IPS-20b (cell line): ENCODE results near the gene WDR55.
"Not testable (repeated sequence)": the region's sequence is repeated elsewhere in the genome, so short reads cannot be mapped to it uniquely, and the experiment has no call there.

Experiments used
- H3K27ac ChIP-seq: one replicate; pipeline ENCODE4 v1.5.1; 2013; ENCODE audit warnings: low read length
- H3K27me3 ChIP-seq: 2 replicates; pipeline ENCODE4 v1.6.1; 2013; ENCODE audit warnings: mild to moderate bottlenecking, low read length, inconsistent platforms; ENCODE audit not compliant: insufficient read depth
- H3K36me3 ChIP-seq: 2 replicates; pipeline ENCODE4 v1.6.1; 2013; ENCODE audit warnings: low read depth, mild to moderate bottlenecking, inconsistent platforms, low read length, moderate library complexity; ENCODE audit not compliant: insufficient read depth
- H3K4me1 ChIP-seq: 2 replicates; pipeline ENCODE4 v1.6.1; 2013; ENCODE audit warnings: mild to moderate bottlenecking, control low read depth, inconsistent platforms, low read length, moderate library complexity; ENCODE audit not compliant: insufficient read depth
- H3K4me3 ChIP-seq: 2 replicates; pipeline ENCODE4 v1.5.1; 2013; ENCODE audit warnings: mild to moderate bottlenecking, low read length, inconsistent platforms
- H3K9ac ChIP-seq: 2 replicates; pipeline ENCODE4 v1.6.1; 2013; ENCODE audit warnings: low read depth, mild to moderate bottlenecking, inconsistent platforms, low read length, moderate library complexity
- H3K9me3 ChIP-seq: 2 replicates; pipeline ENCODE4 v1.6.1; 2013; ENCODE audit warnings: mild to moderate bottlenecking, low read depth, low read length, inconsistent platforms; ENCODE audit not compliant: insufficient read depth

WDR55 gene

DNA sequence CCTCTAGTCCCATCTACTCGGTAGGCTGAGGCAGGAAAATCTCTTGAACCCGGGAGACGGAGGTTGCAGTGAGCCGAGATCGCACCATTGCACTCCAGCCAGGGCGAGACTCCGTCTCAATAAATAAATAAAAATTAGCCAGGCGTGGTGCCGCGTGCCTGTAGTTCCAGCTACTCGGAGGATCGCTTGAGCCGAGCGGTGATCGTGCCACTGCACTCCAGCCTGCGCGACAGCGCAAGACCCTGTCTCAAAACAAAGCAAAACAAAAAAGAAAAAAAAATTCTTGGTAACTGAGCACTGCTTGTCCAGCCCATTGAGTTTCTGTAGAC is 710 bp upstream of the WDR55 start:
- H3K27me3 ChIP-seq = no peaks in the 10 kb centered on the region
- no peaks in the 10 kb centered on the region for H3K4me1 ChIP-seq
- peaks cover 64% of the 10 kb centered on the region for H3K36me3 ChIP-seq
- no peaks in the 10 kb centered on the region for H3K9me3 ChIP-seq
- H3K4me3 ChIP-seq = peak overlapping the region; percentile 88
- H3K27ac ChIP-seq = no peak overlapping the region
- peak overlapping the region; percentile 79; the same call in 1 of the 2 replicates for H3K9ac ChIP-seq

DNA sequence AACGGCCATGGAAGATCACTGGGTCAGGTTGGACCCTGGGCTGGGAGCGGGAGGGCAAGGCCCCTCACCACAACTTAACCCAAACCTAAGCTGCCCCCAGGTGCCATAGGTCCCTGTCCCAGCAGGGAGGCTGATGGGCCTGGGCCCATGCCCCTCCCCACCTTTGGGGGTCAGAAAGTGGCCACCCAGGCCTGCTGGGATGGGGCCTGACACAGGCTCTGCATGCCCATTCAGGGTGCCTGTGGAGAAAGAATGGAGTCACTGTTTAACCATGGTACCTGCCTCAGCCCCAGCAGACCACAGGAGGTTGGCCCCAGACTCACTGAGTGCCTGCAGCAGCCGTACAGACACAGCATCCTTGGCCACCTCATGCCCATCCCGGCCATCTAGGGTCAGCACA is 6.3 kb downstream of the WDR55 start:
- H3K9ac ChIP-seq, H3K27ac ChIP-seq, H3K4me3 ChIP-seq, H3K27me3 ChIP-seq, H3K4me1 ChIP-seq, H3K9me3 ChIP-seq: not testable (repeated sequence)
- peaks cover 74% of the 10 kb centered on the region for H3K36me3 ChIP-seq

DNA sequence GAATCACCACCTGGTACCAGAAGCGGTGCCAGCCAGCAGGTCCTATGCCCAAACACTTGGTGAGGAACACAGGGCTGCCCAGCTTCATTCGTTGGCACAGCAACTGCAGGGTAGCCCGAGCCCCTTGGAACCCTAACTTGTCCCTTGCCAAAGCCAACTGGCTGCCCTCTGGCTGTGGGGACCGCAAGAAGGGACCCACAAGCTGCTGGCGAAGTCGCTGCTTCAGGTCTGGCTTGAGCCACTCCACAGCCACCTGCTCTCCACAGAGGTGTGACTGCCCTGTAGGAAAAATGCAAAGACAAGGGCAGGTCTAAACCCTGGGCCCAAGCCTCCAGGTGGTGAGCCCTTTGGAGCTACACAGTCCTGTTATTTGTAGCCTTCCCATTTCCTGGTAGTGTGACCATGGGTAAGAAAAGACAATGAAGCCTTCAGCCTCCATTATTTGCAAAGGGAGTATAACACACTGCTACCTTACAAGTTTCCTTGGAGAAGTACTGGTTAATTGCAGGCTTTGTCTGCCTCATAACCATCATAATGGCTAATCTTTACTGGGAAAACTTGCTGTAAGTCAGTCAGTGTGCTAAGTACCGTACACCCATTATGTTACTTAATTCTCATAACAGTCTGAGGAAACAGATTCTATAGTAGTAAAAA is 6.9 kb downstream of the WDR55 start:
- Histone ChIP-seq H3K9me3 (no peaks in the 10 kb centered on the region), H3K4me3 (no peak overlapping the region), H3K27ac (no peak overlapping the region), H3K36me3 (peaks cover 80% of the 10 kb centered on the region), H3K27me3 (no peaks in the 10 kb centered on the region), H3K9ac (no peak overlapping the region; the same call in 1 of the 2 replicates), H3K4me1 (0 out of 2 replicates have a peak, but pooled peaks cover 3% of the 10 kb centered on the region)

DNA sequence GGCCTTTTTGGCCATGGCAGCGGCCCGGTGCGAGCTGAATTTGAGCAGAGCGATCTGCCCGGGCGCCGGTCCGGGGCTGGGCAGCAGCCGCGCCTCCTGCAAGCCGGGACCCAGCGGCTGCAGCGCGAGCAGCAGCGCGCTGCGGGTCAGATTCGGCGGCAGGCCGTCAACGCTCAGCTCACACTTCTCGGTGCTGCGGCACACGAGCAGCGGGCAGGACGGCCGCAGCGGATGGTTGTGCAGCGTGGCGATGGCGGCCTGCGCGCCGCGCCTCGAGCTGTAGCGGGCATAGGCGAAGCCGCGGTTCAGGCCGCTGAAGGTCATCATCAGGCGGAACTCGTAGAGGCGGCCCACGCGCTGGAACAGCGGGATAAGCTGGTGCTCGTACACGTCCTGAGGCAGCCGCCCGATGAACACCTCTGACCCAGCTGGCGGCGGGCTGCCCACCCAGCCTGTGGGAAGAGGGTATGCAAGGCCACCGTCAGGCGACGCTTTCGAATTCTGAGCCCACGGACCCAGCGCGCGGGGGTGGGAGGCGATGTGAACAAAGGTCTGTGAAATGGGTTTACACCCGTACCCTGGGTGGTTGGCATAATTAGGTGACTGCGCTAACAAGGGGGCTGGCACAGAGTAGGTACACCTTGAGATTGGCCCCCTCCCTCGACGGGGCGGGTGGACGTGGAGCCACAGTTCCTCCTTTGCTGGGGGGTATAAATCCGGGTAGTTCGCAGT is 7.9 kb downstream of the WDR55 start:
- H3K27me3 ChIP-seq = no peaks in the 10 kb centered on the region
- no peak overlapping the region for H3K27ac ChIP-seq
- no peaks in the 10 kb centered on the region for H3K9me3 ChIP-seq
- H3K9ac ChIP-seq = no peak overlapping the region
- H3K4me3 ChIP-seq = no peak overlapping the region
- H3K4me1 ChIP-seq = 0 out of 2 replicates have a peak, but pooled peaks cover 3% of the 10 kb centered on the region
- peaks cover 80% of the 10 kb centered on the region for H3K36me3 ChIP-seq

DNA sequence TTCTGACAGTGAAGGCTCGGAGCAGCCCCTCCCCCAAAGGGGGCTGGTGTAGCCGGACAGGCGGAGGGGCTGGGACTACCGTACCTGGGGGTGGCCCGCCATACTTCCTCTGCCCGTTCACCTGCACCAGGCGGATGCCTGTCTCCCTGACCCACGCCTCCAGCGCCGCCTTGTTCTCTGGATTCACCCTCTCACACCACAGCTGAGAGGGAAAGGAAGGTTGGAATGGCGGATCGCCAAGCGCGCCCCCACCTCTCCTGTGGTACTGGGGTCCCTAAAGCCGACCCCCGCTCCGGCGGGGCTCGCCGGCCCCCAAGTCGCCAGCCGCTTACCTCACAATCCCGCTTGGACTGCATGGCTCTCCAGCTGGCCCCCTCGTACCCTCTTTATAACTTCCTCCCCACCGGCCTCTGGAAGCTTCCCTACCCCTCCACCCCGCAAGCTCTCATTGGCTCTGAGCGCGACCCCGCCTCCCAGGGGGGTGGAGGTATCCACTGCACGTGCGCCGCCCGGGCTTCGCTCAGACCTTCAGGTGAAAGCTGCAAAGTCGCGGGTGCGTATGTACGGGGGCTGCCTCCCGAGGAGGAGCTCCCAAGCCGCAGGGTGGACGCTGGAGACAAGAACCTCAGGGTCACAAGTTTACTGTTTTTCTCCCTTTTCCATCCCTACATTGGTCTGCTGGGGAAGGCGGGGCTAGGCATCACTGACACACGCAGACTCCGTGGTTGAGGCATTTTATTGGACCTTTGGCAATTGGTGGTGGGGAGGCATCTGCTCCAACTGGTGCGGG is 8.7 kb downstream of the WDR55 start, which contains the start of gene DND1:
Gene DND1, minus strand, starts transcription at position 390 of the 790 bp plus-strand sequence. Its CDS starts 34 bp downstream, at position 356.
- Histone ChIP-seq H3K4me3 (no peak within 1 kb of the TSS), H3K36me3 (peaks cover 79% of the 10 kb centered on the region), H3K27ac (no peak within 1 kb of the TSS), H3K27me3 (no peaks in the 10 kb centered on the region), H3K4me1 (0 out of 2 replicates have a peak, but pooled peaks cover 3% of the 10 kb centered on the region), H3K9me3 (no peaks in the 10 kb centered on the region), H3K9ac (no peak within 1 kb of the TSS)

DNA sequence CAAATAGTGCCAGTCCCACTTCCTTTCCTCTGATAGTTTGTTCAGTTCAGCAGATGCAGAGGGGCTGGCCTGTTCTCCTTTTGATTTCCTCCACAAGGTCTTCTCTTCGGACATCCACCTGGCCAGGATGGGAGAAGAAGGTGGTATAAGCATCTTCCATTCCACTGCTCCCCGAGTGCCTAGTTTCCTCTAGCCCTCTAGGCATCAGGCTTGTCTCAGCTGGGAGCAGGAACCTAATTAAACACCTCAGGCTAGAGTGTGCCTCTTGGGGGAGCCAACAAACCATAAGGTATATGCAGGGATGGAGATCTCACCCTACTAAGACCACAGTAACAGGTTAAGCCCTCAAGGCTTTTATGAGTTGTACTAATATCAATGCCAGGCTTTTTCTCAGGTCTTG is 9.5 kb downstream of the WDR55 start:
- Histone ChIP-seq H3K4me3 (no peak overlapping the region), H3K27me3 (no peaks in the 10 kb centered on the region), H3K9ac (no peak overlapping the region), H3K27ac (no peak overlapping the region), H3K4me1 (0 out of 2 replicates have a peak, but pooled peaks cover 3% of the 10 kb centered on the region), H3K36me3 (peaks cover 74% of the 10 kb centered on the region), H3K9me3 (no peaks in the 10 kb centered on the region)

DNA sequence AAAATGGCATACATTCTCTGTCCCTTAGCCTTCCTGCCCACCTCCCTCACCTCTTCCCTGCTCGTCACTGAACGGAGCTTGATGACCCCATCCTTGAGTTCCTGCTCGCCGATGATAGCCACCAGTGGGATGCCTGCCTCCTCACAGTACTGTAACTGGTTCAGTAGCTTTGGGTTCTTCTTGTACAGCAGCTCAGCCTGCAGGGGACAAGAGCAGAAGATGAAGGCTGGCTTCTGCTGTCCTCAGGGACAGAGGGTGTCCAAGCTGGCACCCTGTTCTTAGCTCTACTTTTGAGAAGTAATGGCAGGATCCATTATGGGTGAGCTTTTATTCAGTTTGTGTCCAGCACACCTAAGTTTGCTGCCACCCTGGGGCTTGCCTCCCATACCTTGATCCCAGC is 9.9 kb downstream of the WDR55 start:
- no peaks in the 10 kb centered on the region for H3K27me3 ChIP-seq
- H3K36me3 ChIP-seq = peaks cover 74% of the 10 kb centered on the region
- no peaks in the 10 kb centered on the region for H3K9me3 ChIP-seq
- no peak overlapping the region for H3K9ac ChIP-seq
- H3K27ac ChIP-seq = no peak overlapping the region
- no peak overlapping the region for H3K4me3 ChIP-seq
- 0 out of 2 replicates have a peak, but pooled peaks cover 3% of the 10 kb centered on the region for H3K4me1 ChIP-seq

DNA sequence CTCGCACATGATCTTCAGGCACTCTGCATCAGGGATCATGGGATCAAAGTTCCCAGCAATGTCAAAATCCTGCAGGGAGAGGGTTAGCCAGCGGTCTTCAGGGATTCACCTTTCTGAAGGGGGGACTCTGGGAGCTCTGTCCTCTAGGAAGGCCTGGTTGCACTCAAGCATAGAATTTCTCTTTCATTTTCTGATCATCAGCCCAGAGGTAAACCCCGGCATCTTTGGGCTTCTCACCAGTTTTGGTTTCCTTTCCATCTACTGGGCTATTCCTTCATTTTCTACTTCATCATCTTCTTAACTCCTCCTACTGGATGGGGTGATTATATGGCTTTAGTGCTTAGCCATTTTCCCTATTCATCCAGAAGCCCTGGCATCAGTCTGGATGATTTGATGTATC is 13.2 kb downstream of the WDR55 start:
- Histone ChIP-seq H3K9me3 (no peaks in the 10 kb centered on the region), H3K36me3 (peaks cover 79% of the 10 kb centered on the region), H3K27ac (no peak overlapping the region), H3K27me3 (no peaks in the 10 kb centered on the region), H3K4me3 (no peak overlapping the region), H3K4me1 (no peaks in the 10 kb centered on the region), H3K9ac (no peak overlapping the region)

DNA sequence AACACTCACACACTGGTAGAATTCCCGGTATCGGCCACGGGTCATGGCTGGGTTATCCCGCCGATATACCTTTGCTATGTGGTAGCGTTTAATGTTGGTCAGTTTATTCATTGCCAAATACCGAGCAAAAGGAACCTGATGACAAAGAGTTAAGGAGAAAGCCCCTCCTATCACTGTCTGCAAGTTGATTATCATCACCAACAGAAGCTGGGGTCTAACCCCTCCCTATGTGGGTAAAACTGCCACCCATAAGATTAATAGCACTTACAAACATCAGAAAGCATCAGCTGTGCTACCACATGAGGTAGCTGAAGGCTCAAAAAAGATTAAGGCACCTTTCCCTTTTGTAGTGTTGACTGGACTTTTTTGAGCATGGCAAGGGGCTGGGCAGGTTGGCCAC is 14.3 kb downstream of the WDR55 start:
- Histone ChIP-seq H3K4me3 (no peak overlapping the region), H3K9me3 (no peaks in the 10 kb centered on the region), H3K4me1 (no peaks in the 10 kb centered on the region), H3K27ac (no peak overlapping the region), H3K9ac (no peak overlapping the region), H3K36me3 (peaks cover 77% of the 10 kb centered on the region), H3K27me3 (no peaks in the 10 kb centered on the region)

DNA sequence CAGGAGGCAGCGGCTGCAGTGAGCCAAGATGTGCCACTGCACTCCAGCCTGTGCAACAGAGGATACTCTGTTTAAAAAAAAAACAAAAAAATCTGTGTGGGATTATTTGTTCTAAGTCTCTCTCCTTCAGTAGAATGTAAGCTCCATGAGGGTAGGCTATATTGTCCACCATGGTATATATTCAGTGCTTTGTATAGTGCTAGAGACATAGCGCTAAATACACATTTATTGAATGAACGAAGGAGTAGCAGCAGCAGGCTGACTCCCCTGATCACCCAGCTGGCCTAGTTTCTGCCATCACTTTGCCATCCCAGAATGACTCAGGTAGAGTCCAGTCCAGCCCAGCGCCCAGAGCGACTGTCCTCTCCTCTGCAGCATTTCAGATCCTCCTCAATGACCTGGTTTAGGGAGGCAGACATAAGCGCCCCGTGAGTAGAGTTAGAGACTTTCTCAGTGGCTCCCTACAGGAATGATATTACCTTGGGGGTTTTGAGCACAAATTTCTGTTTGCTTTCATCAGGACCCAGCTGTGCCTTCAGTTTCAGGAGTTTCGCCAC is 25.8 kb downstream of the WDR55 start:
- H3K36me3 ChIP-seq = peaks cover 42% of the 10 kb centered on the region
- no peak overlapping the region for H3K27ac ChIP-seq

More for the DNA sequence above, 25.8 kb downstream of the WDR55 start:
- no peaks in the 10 kb centered on the region for H3K27me3 ChIP-seq
- H3K4me1 ChIP-seq = peaks cover 3% of the 10 kb centered on the region; the same call in 1 of the 2 replicates
- peak overlapping the region; percentile 94 for H3K4me3 ChIP-seq
- no peaks in the 10 kb centered on the region for H3K9me3 ChIP-seq
- peak overlapping the region; percentile 91 for H3K9ac ChIP-seq
